Measurements from ENCODE around the gene LIPN.

The LIPN gene

GRCh38 chr10:88804083-88804812 lies 44.4 kb downstream of the LIPN start:
- H3K4me3 ChIP-seq (replicated peaks; ENCODE audit: low read depth, low read length) = no peak overlapping the region
- no peak for DNase-seq (ENCODE audit: low read depth)
- no peak for TF ChIP-seq CTCF (IDR thresholded peaks at IDR 0.05; ENCODE audit: low read length, missing control alignments)

GRCh38 chr10:88805361-88805760 lies 45.5 kb downstream of the LIPN start:
- TF ChIP-seq CTCF (IDR thresholded peaks at IDR 0.05; ENCODE audit: low read length, missing control alignments) = no peak
- no peak overlapping the region for H3K4me3 ChIP-seq (replicated peaks; ENCODE audit: low read depth, low read length)
- DNase-seq (ENCODE audit: low read depth) = no peak

DNA sequence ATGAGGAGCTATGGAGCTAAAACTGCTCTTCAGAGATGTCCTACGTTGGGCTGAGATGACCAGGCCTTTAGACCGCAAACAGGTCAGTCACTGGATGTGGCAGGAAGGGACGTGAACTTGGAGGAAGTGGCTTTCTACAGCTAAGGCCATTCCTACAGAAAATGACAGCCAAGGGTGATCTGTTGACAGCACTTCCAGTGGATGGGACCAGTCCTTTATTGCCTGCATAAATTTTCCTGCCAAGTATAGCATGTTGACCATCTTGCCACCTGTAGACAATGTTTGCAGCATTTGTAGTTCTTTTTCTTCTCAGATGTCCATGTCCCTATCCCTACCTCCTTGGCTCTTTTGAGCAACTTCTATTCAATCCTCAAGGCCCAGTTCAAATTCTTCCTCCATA lies 46.1 kb downstream of the LIPN start:
- no peak for TF ChIP-seq CTCF (IDR thresholded peaks at IDR 0.05; ENCODE audit: low read length, missing control alignments)
- DNase-seq (ENCODE audit: low read depth) = no peak
- H3K4me3 ChIP-seq (replicated peaks; ENCODE audit: low read depth, low read length) = no peak overlapping the region

DNA sequence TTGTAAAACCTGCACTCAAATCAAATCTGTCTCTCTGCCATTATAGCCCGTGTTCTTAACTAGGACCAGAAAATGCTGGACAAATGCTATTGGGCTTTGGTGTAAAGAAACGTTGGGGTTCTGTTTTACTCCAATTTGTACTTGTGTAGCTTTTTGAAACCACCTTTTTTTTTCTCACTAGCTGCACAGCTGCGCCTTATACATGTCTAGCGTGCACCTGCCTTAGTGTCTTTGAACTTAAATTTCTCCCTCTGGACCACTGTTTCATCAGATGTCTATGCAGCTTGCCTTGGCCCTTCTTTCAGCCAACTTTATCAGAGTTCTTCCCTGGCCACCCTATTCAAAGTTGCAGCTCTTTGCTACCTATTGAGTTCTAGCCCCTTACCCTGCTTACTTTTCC lies 49.8 kb downstream of the LIPN start:
- H3K4me3 ChIP-seq (replicated peaks; ENCODE audit: low read depth, low read length) = no peak overlapping the region
- no peak for DNase-seq (ENCODE audit: low read depth)
- no peak for TF ChIP-seq CTCF (IDR thresholded peaks at IDR 0.05; ENCODE audit: low read length, missing control alignments)

DNA sequence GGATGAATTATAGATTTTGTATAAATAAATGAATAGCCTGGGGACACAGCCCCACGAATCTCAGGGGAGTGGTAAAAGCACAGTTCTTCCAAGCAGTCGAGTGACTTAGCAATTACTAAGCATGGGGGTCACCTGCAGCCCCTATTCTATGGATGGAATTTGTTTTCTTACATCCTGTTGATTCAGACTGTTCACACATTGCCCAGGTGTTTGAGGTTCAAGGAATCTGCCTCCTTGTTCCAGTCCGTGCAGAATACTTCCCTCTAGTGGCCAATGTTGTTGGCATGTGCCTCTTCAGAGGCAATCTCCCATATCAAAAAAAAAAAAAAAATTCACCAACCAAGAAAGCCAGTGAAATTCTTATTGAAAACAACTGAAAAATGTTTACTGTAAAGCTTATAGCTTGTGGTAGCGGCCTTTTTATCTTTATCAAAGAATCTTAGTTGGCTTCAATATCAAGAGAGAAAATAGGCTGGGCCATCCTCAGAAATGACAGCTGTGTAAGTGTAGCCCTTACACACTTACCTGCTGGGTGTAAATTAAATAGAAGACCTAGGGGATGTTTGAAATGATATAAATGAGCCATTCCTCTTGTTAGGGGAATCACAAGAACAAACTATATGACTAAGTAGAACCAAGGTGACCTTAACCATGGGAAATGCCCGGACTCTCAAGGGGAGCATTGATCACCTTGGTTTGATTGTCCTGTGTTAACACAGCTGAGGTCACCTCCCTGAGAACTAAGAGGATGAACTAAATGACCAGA lies 50.6 kb downstream of the LIPN start:
- DNase-seq (ENCODE audit: low read depth) = peak; percentile 83
- peak; percentile 93 for TF ChIP-seq CTCF (IDR thresholded peaks at IDR 0.05; ENCODE audit: low read length, missing control alignments)

GRCh38 chr10:88813200-88813599 lies 53.4 kb downstream of the LIPN start:
- TF ChIP-seq CTCF (IDR thresholded peaks at IDR 0.05; ENCODE audit: low read length, missing control alignments) = no peak

More for the DNA sequence above, 50.6 kb downstream of the LIPN start:
- H3K4me3 ChIP-seq (replicated peaks; ENCODE audit: low read depth, low read length) = no peak overlapping the region

More at GRCh38 chr10:88813200-88813599, 53.4 kb downstream of the LIPN start:
- H3K4me3 ChIP-seq (replicated peaks; ENCODE audit: low read depth, low read length) = no peak overlapping the region
- no peak for DNase-seq (ENCODE audit: low read depth)

All from fibroblast of pulmonary artery (primary cell).